GM23338 (cell line): ENCODE results near the gene B4GALNT1. TPM values are rescaled to one million over a fixed set of nuclear protein-coding genes. Genes with fewer than 3 reads are reported as not detected.

Source experiments
- ATAC-seq: fragments of 200-7000 bp; cut with Tn5 transposase; 3 replicates; pipeline ENCODE4 v1.9.1; 2020
- DNase-seq: peaks from one replicate; pipeline ENCODE4 v3.0.0-alpha.2; 2015; ENCODE audit warnings: low spot score
- H2AFZ ChIP-seq: fragments of 200-600 bp; sonication (generic); 2 replicates; pipeline ENCODE4 v1.8.0; 2016; ENCODE audit warnings: antibody characterized with exemption, mild to moderate bottlenecking, moderate library complexity
- H3F3A ChIP-seq: fragments of 200-600 bp; sonication (generic); replicated peaks from 2 replicates; pipeline ENCODE4 v1.8.0; 2017; ENCODE audit warnings: antibody characterized with exemption, mixed run types, low read depth
- H3K27ac ChIP-seq: fragments of 200-600 bp; sonication (generic); 2 replicates; pipeline ENCODE4 v1.6.1; 2016; ENCODE audit warnings: low read depth
- H3K27me3 ChIP-seq: fragments of 200-600 bp; sonication (generic); 2 replicates; pipeline ENCODE4 v1.8.0; 2016; ENCODE audit warnings: mild to moderate bottlenecking, mixed run types, moderate library complexity; ENCODE audit not compliant: insufficient read depth
- H3K36me3 ChIP-seq: fragments of 200-600 bp; sonication (generic); 2 replicates; pipeline ENCODE4 v1.8.0; 2016; ENCODE audit warnings: mild to moderate bottlenecking; ENCODE audit not compliant: insufficient read depth
- H3K4me1 ChIP-seq: fragments of 200-600 bp; sonication (generic); 2 replicates; pipeline ENCODE4 v1.8.0; 2016; ENCODE audit warnings: mild to moderate bottlenecking, moderate library complexity; ENCODE audit not compliant: insufficient read depth
- H3K4me2 ChIP-seq: fragments of 200-600 bp; sonication (generic); 2 replicates; pipeline ENCODE4 v1.7.1; 2017; ENCODE audit warnings: mixed run types
- H3K4me3 ChIP-seq: fragments of 200-600 bp; sonication (generic); 2 replicates; pipeline ENCODE4 v1.6.1; 2016; ENCODE audit warnings: mixed run types
- H3K79me2 ChIP-seq: fragments of 200-600 bp; sonication (generic); replicated peaks from 2 replicates; pipeline ENCODE4 v1.8.0; 2017; ENCODE audit warnings: mild to moderate bottlenecking; ENCODE audit not compliant: insufficient read depth
- H3K9me2 ChIP-seq: fragments of 200-600 bp; sonication (generic); 2 replicates; pipeline ENCODE4 v1.8.0; 2017; ENCODE audit not compliant: insufficient read depth
- H4K20me1 ChIP-seq: fragments of 200-600 bp; sonication (generic); replicated peaks from 2 replicates; pipeline ENCODE4 v1.8.0; 2017; ENCODE audit warnings: mild to moderate bottlenecking; ENCODE audit not compliant: insufficient read depth
- H3K27ac Mint-ChIP-seq: 2 replicates; pipeline ENCODE4 v1.8.0; 2020; ENCODE audit warnings: inconsistent platforms, mild to moderate bottlenecking, moderate library complexity, mixed read lengths
- H3K27me3 Mint-ChIP-seq: 3 replicates; pipeline ENCODE4 v1.8.0; 2022; ENCODE audit warnings: low read depth, mild to moderate bottlenecking, moderate library complexity, mixed read lengths, inconsistent platforms; ENCODE audit not compliant: insufficient read depth, poor library complexity
- H3K36me3 Mint-ChIP-seq: 3 replicates; pipeline ENCODE4 v1.8.0; 2021; ENCODE audit warnings: low read depth, mild to moderate bottlenecking, inconsistent platforms, moderate library complexity, mixed read lengths
- H3K4me1 Mint-ChIP-seq: 3 replicates; pipeline ENCODE4 v1.8.0; 2020; ENCODE audit warnings: mild to moderate bottlenecking, inconsistent platforms, mixed read lengths
- H3K4me3 Mint-ChIP-seq: 3 replicates; pipeline ENCODE4 v1.8.0; 2021; ENCODE audit warnings: moderate library complexity, mild to moderate bottlenecking, inconsistent platforms, mixed read lengths
- H3K9me3 Mint-ChIP-seq: 3 replicates; pipeline ENCODE4 v1.8.0; 2020; ENCODE audit warnings: moderate library complexity, mild to moderate bottlenecking, inconsistent platforms, mixed read lengths
- CREB1 ChIP-seq: fragments of 250-450 bp; sonication (Bioruptor Pico); IDR thresholded peaks from 2 replicates; pipeline ENCODE4 v1.5.0; 2020; ENCODE audit warnings: low read depth, mild to moderate bottlenecking, moderate library complexity
- EZH2 ChIP-seq: fragments of 200-600 bp; sonication (generic); IDR thresholded peaks from one replicate; pipeline ENCODE4 v1.8.0; 2017; ENCODE audit warnings: antibody characterized with exemption, mild to moderate bottlenecking, low read depth; ENCODE audit not compliant: unreplicated experiment
- EZH2phosphoT487 ChIP-seq: fragments of 200-600 bp; sonication (generic); IDR thresholded peaks from one replicate; pipeline ENCODE4 v1.8.1; 2018; ENCODE audit warnings: antibody characterized with exemption; ENCODE audit not compliant: unreplicated experiment
- JUNB ChIP-seq: IDR thresholded peaks from one replicate; pipeline ENCODE4 v1.6.1; 2016; ENCODE audit warnings: antibody characterized with exemption; ENCODE audit not compliant: unreplicated experiment
- NANOG ChIP-seq: IDR thresholded peaks from 2 replicates; pipeline ENCODE4 v1.6.1; 2016; ENCODE audit warnings: antibody characterized with exemption, borderline replicate concordance
- POLR2AphosphoS5 ChIP-seq: IDR thresholded peaks from 2 replicates; pipeline ENCODE4 v1.6.1; 2016; ENCODE audit warnings: antibody characterized with exemption, low read depth
- STAT1 ChIP-seq: IDR thresholded peaks from one replicate; pipeline ENCODE4 v1.6.1; 2016; ENCODE audit warnings: antibody characterized with exemption; ENCODE audit not compliant: unreplicated experiment
- ZNF114 ChIP-seq: fragments of 250-450 bp; sonication (Bioruptor Pico); IDR thresholded peaks from 2 replicates; pipeline ENCODE4 v1.5.0; 2020; ENCODE audit warnings: mild to moderate bottlenecking, moderate library complexity
- ZNF331 ChIP-seq: fragments of 250-450 bp; sonication (Bioruptor Pico); IDR thresholded peaks from 2 replicates; pipeline ENCODE4 v1.5.0; 2020; ENCODE audit warnings: low read depth, mild to moderate bottlenecking, moderate library complexity
- polyA plus RNA-seq: library from polyadenylated mRNA; unstranded; fragments of >200 nt; fragmentation: Nextera tagmentation; extraction: Ambion mirVana; gene quantifications from 2 replicates; pipeline ENCODE4 v1.2.1, GENCODE V29; 2016
- total RNA-seq: library from RNA; depleted of rRNA; stranded (reverse); fragments of >200 nt; shearing (Covaris generic); gene quantifications from 2 replicates; pipeline ENCODE4 v1.2.3, GENCODE V29; 2014
- TF ChIP-seq, protein P1 (sequence below): IDR thresholded peaks from 2 replicates; pipeline ENCODE4 v1.6.1; 2016; ENCODE audit warnings: antibody characterized with exemption
- TF ChIP-seq, protein P2 (sequence below): IDR thresholded peaks from one replicate; pipeline ENCODE4 v1.6.1; 2018; ENCODE audit warnings: antibody characterized with exemption; ENCODE audit not compliant: unreplicated experiment
- TF ChIP-seq, protein P3 (sequence below), 2 experiments: fragments of 200-600 bp in 1 of 2; sonication (generic) in 1 of 2; conservative IDR thresholded peaks; 2 replicates each; pipeline versions ENCODE4 v1.5.1 to v1.6.1; 2016 to 2017; ENCODE audit warnings: antibody characterized with exemption in 2 of 2, low read depth in 2 of 2, mild to moderate bottlenecking in 2 of 2, moderate library complexity in 1 of 2
- TF ChIP-seq, protein P4 (sequence below): fragments of 250-450 bp; sonication (Bioruptor Pico); IDR thresholded peaks from 2 replicates; pipeline ENCODE4 v1.5.0; 2020; ENCODE audit warnings: mild to moderate bottlenecking, moderate library complexity

Gene B4GALNT1
- total and polyA plus RNA-seq, 2 experiments from 2014 or later: 1.3 to 2.4 TPM

DNA sequence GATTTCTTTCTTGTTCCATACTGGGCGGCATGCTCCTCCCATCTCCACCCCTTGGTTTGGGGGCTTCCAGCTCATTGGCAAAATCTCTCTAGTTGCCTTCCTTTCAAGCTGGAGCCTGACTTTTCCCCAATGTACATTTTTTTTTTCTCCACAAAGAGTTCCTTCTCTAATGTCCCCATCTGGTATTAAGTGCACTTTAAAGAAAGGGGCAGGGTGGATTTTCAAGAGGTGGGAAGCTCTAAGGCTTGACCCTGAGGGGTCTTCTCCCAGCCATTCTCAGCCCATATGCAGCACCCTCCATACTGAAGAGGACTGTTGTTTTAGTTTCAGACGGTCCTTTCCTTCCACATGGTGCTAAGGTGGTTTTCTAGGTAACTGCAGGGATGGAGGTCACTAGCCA, 47.8 kb downstream of the B4GALNT1 start:
- no peak overlapping the region for H2AFZ ChIP-seq
- H3K79me2 ChIP-seq: no peaks in the 10 kb centered on the region
- peaks cover 10% of the 10 kb centered on the region; the same call in 1 of the 2 replicates for H4K20me1 ChIP-seq
- ATAC-seq: no peak
- peaks cover under 1% of the 10 kb centered on the region; the same call in 1 of the 2 replicates for H3K4me1 ChIP-seq
- 0 out of 2 replicates have a peak, but pooled peaks cover 8% of the 10 kb centered on the region for H3K27me3 ChIP-seq
- no peak overlapping the region for H3K4me2 ChIP-seq
- Mint-ChIP-seq H3K4me1 (peaks cover 4% of the 10 kb centered on the region; the same call in 2 of the 3 replicates), H3K4me3 (no peak overlapping the region), H3K27ac (no peak overlapping the region), H3K27me3 (no peaks in the 10 kb centered on the region), H3K9me3 (no peaks in the 10 kb centered on the region), H3K36me3 (peaks cover 16% of the 10 kb centered on the region)
- H3K36me3 ChIP-seq: peaks cover 8% of the 10 kb centered on the region
- H3K27ac ChIP-seq: no peak overlapping the region
- H3K9me2 ChIP-seq: no peaks in the 10 kb centered on the region
- DNase-seq: no peak
- TF ChIP-seq, protein P1, sequence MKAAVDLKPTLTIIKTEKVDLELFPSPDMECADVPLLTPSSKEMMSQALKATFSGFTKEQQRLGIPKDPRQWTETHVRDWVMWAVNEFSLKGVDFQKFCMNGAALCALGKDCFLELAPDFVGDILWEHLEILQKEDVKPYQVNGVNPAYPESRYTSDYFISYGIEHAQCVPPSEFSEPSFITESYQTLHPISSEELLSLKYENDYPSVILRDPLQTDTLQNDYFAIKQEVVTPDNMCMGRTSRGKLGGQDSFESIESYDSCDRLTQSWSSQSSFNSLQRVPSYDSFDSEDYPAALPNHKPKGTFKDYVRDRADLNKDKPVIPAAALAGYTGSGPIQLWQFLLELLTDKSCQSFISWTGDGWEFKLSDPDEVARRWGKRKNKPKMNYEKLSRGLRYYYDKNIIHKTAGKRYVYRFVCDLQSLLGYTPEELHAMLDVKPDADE: no peak
- TF ChIP-seq EZH2 (no peak), POLR2AphosphoS5 (no peak), EZH2phosphoT487 (no peak), ZNF331 (CRISPR knock-in tag) (no peak), CREB1 (CRISPR knock-in tag) (no peak), JUNB (no peak), NANOG (no peak), STAT1 (no peak), ZNF114 (CRISPR knock-in tag) (no peak)
- TF ChIP-seq, protein P2, sequence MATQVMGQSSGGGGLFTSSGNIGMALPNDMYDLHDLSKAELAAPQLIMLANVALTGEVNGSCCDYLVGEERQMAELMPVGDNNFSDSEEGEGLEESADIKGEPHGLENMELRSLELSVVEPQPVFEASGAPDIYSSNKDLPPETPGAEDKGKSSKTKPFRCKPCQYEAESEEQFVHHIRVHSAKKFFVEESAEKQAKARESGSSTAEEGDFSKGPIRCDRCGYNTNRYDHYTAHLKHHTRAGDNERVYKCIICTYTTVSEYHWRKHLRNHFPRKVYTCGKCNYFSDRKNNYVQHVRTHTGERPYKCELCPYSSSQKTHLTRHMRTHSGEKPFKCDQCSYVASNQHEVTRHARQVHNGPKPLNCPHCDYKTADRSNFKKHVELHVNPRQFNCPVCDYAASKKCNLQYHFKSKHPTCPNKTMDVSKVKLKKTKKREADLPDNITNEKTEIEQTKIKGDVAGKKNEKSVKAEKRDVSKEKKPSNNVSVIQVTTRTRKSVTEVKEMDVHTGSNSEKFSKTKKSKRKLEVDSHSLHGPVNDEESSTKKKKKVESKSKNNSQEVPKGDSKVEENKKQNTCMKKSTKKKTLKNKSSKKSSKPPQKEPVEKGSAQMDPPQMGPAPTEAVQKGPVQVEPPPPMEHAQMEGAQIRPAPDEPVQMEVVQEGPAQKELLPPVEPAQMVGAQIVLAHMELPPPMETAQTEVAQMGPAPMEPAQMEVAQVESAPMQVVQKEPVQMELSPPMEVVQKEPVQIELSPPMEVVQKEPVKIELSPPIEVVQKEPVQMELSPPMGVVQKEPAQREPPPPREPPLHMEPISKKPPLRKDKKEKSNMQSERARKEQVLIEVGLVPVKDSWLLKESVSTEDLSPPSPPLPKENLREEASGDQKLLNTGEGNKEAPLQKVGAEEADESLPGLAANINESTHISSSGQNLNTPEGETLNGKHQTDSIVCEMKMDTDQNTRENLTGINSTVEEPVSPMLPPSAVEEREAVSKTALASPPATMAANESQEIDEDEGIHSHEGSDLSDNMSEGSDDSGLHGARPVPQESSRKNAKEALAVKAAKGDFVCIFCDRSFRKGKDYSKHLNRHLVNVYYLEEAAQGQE: no peak
- TF ChIP-seq, protein P3, sequence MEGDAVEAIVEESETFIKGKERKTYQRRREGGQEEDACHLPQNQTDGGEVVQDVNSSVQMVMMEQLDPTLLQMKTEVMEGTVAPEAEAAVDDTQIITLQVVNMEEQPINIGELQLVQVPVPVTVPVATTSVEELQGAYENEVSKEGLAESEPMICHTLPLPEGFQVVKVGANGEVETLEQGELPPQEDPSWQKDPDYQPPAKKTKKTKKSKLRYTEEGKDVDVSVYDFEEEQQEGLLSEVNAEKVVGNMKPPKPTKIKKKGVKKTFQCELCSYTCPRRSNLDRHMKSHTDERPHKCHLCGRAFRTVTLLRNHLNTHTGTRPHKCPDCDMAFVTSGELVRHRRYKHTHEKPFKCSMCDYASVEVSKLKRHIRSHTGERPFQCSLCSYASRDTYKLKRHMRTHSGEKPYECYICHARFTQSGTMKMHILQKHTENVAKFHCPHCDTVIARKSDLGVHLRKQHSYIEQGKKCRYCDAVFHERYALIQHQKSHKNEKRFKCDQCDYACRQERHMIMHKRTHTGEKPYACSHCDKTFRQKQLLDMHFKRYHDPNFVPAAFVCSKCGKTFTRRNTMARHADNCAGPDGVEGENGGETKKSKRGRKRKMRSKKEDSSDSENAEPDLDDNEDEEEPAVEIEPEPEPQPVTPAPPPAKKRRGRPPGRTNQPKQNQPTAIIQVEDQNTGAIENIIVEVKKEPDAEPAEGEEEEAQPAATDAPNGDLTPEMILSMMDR (conservative IDR thresholded peaks at IDR 0.05; ENCODE audit: low read depth in 2 of 2): no peak
- TF ChIP-seq, protein P4, sequence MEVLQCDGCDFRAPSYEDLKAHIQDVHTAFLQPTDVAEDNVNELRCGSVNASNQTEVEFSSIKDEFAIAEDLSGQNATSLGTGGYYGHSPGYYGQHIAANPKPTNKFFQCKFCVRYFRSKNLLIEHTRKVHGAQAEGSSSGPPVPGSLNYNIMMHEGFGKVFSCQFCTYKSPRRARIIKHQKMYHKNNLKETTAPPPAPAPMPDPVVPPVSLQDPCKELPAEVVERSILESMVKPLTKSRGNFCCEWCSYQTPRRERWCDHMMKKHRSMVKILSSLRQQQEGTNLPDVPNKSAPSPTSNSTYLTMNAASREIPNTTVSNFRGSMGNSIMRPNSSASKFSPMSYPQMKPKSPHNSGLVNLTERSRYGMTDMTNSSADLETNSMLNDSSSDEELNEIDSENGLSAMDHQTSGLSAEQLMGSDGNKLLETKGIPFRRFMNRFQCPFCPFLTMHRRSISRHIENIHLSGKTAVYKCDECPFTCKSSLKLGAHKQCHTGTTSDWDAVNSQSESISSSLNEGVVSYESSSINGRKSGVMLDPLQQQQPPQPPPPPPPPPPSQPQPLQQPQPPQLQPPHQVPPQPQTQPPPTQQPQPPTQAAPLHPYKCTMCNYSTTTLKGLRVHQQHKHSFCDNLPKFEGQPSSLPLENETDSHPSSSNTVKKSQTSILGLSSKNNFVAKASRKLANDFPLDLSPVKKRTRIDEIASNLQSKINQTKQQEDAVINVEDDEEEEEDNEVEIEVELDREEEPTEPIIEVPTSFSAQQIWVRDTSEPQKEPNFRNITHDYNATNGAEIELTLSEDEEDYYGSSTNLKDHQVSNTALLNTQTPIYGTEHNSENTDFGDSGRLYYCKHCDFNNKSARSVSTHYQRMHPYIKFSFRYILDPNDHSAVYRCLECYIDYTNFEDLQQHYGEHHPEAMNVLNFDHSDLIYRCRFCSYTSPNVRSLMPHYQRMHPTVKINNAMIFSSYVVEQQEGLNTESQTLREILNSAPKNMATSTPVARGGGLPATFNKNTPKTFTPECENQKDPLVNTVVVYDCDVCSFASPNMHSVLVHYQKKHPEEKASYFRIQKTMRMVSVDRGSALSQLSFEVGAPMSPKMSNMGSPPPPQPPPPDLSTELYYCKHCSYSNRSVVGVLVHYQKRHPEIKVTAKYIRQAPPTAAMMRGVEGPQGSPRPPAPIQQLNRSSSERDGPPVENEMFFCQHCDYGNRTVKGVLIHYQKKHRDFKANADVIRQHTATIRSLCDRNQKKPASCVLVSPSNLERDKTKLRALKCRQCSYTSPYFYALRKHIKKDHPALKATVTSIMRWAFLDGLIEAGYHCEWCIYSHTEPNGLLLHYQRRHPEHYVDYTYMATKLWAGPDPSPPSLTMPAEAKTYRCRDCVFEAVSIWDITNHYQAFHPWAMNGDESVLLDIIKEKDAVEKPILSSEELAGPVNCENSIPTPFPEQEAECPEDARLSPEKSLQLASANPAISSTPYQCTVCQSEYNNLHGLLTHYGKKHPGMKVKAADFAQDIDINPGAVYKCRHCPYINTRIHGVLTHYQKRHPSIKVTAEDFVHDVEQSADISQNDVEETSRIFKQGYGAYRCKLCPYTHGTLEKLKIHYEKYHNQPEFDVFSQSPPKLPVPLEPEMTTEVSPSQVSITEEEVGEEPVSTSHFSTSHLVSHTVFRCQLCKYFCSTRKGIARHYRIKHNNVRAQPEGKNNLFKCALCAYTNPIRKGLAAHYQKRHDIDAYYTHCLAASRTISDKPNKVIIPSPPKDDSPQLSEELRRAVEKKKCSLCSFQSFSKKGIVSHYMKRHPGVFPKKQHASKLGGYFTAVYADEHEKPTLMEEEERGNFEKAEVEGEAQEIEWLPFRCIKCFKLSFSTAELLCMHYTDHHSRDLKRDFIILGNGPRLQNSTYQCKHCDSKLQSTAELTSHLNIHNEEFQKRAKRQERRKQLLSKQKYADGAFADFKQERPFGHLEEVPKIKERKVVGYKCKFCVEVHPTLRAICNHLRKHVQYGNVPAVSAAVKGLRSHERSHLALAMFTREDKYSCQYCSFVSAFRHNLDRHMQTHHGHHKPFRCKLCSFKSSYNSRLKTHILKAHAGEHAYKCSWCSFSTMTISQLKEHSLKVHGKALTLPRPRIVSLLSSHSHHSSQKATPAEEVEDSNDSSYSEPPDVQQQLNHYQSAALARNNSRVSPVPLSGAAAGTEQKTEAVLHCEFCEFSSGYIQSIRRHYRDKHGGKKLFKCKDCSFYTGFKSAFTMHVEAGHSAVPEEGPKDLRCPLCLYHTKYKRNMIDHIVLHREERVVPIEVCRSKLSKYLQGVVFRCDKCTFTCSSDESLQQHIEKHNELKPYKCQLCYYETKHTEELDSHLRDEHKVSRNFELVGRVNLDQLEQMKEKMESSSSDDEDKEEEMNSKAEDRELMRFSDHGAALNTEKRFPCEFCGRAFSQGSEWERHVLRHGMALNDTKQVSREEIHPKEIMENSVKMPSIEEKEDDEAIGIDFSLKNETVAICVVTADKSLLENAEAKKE (CRISPR knock-in tag): no peak
- H3F3A ChIP-seq: peaks cover 12% of the 10 kb centered on the region
- H3K4me3 ChIP-seq: no peak overlapping the region
